Neural cell (in vitro differentiated cells): Measurements from ENCODE around the gene TGFBR2.

Source experiments
- EZH2 ChIP-seq: fragments of 200-600, 300-800 bp; shearing (Covaris generic), sonication (generic); IDR thresholded peaks from 2 replicates; pipeline ENCODE4 v1.6.1; 2014; ENCODE audit warnings: antibody characterized with exemption, low read length, borderline replicate concordance, mild to moderate bottlenecking; ENCODE audit not compliant: insufficient read depth, poor library complexity, severe bottlenecking
- POLR2AphosphoS5 ChIP-seq: IDR thresholded peaks from 2 replicates; pipeline ENCODE4 v1.6.1; 2012
- RAD21 ChIP-seq: fragments of 450-650 bp; conservative IDR thresholded peaks from 2 replicates; pipeline ENCODE4 v1.6.1; 2014; ENCODE audit warnings: antibody characterized with exemption, mild to moderate bottlenecking, moderate library complexity
- TAF1 ChIP-seq: IDR thresholded peaks from 2 replicates; pipeline ENCODE4 v1.6.1; 2012; ENCODE audit warnings: low read depth
- TF ChIP-seq, protein P1 (sequence below): fragments of 450-650 bp; IDR thresholded peaks from 2 replicates; pipeline ENCODE4 v1.5.1; 2014; ENCODE audit warnings: antibody characterized with exemption, mild to moderate bottlenecking, moderate library complexity; ENCODE audit not compliant: poor library complexity, severe bottlenecking

- TF ChIP-seq, protein P1, sequence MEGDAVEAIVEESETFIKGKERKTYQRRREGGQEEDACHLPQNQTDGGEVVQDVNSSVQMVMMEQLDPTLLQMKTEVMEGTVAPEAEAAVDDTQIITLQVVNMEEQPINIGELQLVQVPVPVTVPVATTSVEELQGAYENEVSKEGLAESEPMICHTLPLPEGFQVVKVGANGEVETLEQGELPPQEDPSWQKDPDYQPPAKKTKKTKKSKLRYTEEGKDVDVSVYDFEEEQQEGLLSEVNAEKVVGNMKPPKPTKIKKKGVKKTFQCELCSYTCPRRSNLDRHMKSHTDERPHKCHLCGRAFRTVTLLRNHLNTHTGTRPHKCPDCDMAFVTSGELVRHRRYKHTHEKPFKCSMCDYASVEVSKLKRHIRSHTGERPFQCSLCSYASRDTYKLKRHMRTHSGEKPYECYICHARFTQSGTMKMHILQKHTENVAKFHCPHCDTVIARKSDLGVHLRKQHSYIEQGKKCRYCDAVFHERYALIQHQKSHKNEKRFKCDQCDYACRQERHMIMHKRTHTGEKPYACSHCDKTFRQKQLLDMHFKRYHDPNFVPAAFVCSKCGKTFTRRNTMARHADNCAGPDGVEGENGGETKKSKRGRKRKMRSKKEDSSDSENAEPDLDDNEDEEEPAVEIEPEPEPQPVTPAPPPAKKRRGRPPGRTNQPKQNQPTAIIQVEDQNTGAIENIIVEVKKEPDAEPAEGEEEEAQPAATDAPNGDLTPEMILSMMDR, result no peak
- TF ChIP-seq EZH2, result no peak
- TF ChIP-seq RAD21, result no peak
- TF ChIP-seq POLR2AphosphoS5, result no peak
- TF ChIP-seq TAF1, result no peak
These were observed 9.2 kb upstream of the TGFBR2 start for GRCh38 chr3:30597131-30597768.
